Caco-2 (cell line): ENCODE data around the gene LHPP. TPM values are rescaled to one million over a fixed set of nuclear protein-coding genes. Genes with fewer than 3 reads are reported as not detected.

Experiments
- BruUV-seq: library from RNA; stranded (reverse); fragments of 400-500 nt; replicated peaks from 2 replicates; lab custom pipeline; 2021; lab: Mats Ljungman, UMichigan
- CTCF ChIA-PET: fragments of 300-600 bp; sonication (Branson Sonifier 250); formaldehyde crosslinking; loops from one replicate; lab custom pipeline; 2022; ENCODE audit warnings: antibody characterized with exemption; lab: Charles Lee
- POLR2A ChIA-PET: fragments of 300-600 bp; sonication (Branson Sonifier 250); formaldehyde crosslinking; loops from one replicate; lab custom pipeline; 2022; ENCODE audit warnings: antibody characterized with exemption; lab: Charles Lee
- DNase-seq, 2 experiments: peaks; one replicate each; pipeline versions ENCODE4 v3.0.0 to v3.0.0-alpha.2; 2020 to 2022
- H3K27me3 ChIP-seq: replicated peaks from 2 replicates; pipeline ENCODE4 v1.6.0; 2011; ENCODE audit warnings: low read length; ENCODE audit not compliant: control insufficient read depth, insufficient read depth
- H3K36me3 ChIP-seq: 2 replicates; pipeline ENCODE4 v1.5.1; 2011; ENCODE audit warnings: low read length; ENCODE audit not compliant: control insufficient read depth, insufficient read depth
- H3K4me1 ChIP-seq: fragments of 250-450 bp; sonication (Bioruptor Pico); 2 replicates; pipeline ENCODE4 v1.5.1; 2020; ENCODE audit warnings: mild to moderate bottlenecking
- H3K4me3 ChIP-seq: 2 replicates; pipeline ENCODE4 v1.5.1; 2011; ENCODE audit warnings: low read depth, mild to moderate bottlenecking, control low read depth, low read length
- H3K9me3 ChIP-seq: fragments of 250-450 bp; sonication (Bioruptor Pico); 2 replicates; pipeline ENCODE4 v1.5.1; 2020; ENCODE audit warnings: mild to moderate bottlenecking, moderate library complexity
- H3K27ac Mint-ChIP-seq: one replicate; pipeline ENCODE4 v1.8.0; 2022; ENCODE audit warnings: mixed read lengths; ENCODE audit not compliant: unreplicated experiment
- H3K27me3 Mint-ChIP-seq: one replicate; pipeline ENCODE4 v1.8.0; 2022; ENCODE audit warnings: mixed read lengths; ENCODE audit not compliant: insufficient read depth, unreplicated experiment
- H3K36me3 Mint-ChIP-seq: one replicate; pipeline ENCODE4 v1.8.0; 2022; ENCODE audit warnings: mild to moderate bottlenecking, mixed read lengths; ENCODE audit not compliant: insufficient read depth, unreplicated experiment
- H3K4me1 Mint-ChIP-seq: one replicate; pipeline ENCODE4 v1.8.0; 2022; ENCODE audit warnings: low read depth, mixed read lengths; ENCODE audit not compliant: unreplicated experiment
- H3K4me3 Mint-ChIP-seq: one replicate; pipeline ENCODE4 v1.8.0; 2022; ENCODE audit warnings: mild to moderate bottlenecking, moderate library complexity, mixed read lengths; ENCODE audit not compliant: unreplicated experiment
- H3K9me3 Mint-ChIP-seq: one replicate; pipeline ENCODE4 v1.8.0; 2022; ENCODE audit warnings: mixed read lengths; ENCODE audit not compliant: unreplicated experiment
- CTCF ChIP-seq, 2 experiments: fragments of 200-600 bp in 1 of 2; IDR thresholded peaks; 1 replicate in 1 of 2; 2 replicates in 1 of 2; pipeline versions ENCODE4 v1.5.1 to v1.8.0; 2011 to 2022; ENCODE audit warnings: antibody characterized with exemption in 1 of 2, control low read depth in 1 of 2, inconsistent platforms in 1 of 2, low read depth in 1 of 2, low read length in 1 of 2, mild to moderate bottlenecking in 1 of 2, moderate library complexity in 1 of 2; ENCODE audit not compliant: insufficient read depth in 1 of 2, severe bottlenecking in 1 of 2, unreplicated experiment in 1 of 2
- intact Hi-C: fragments of 100-400 bp; cut with micrococcal nuclease; formaldehyde crosslinking; loops from one replicate; pipeline ENCODE4 v1.10.0; 2022; ENCODE audit not compliant: unreplicated experiment
- total RNA-seq: library from RNA; stranded (reverse); gene quantifications from 2 replicates; pipeline ENCODE4 v1.2.3, GENCODE V29; 2022

Gene LHPP
- total RNA-seq, 1 experiment from 2014 or later, result 15.9 TPM

- no peak for TF ChIP-seq CTCF (IDR thresholded peaks at IDR 0.05; ENCODE audit: insufficient read depth in 1 of 2, low read depth in 1 of 2, low read length in 1 of 2, severe bottlenecking in 1 of 2, unreplicated experiment in 1 of 2)
- Histone ChIP-seq H3K36me3 (no peaks in the 10 kb centered on the region), H3K9me3 (no peaks in the 10 kb centered on the region), H3K27me3 (no peaks in the 10 kb centered on the region), H3K4me1 (no peaks in the 10 kb centered on the region; the same call in 1 of the 2 replicates), H3K4me3 (no peak overlapping the region)
- Mint-ChIP-seq H3K36me3 (no peaks in the 10 kb centered on the region), H3K27ac (no peak overlapping the region), H3K4me3 (no peak overlapping the region), H3K4me1 (no peaks in the 10 kb centered on the region), H3K27me3 (no peaks in the 10 kb centered on the region), H3K9me3 (no peaks in the 10 kb centered on the region)
- ChIA-PET POLR2A (no interaction called here), CTCF (no interaction called here)
- BruUV-seq, result no TSS peak
- no peak for DNase-seq
- intact Hi-C loops, result no loop called here
These were observed 190.6 kb downstream of the LHPP start for GRCh38 chr10:124652200-124652599.

GRCh38 chr10:124652701-124653100 lies 191.1 kb downstream of the LHPP start:
- Histone ChIP-seq H3K4me3 (no peak overlapping the region), H3K9me3 (no peaks in the 10 kb centered on the region), H3K36me3 (no peaks in the 10 kb centered on the region), H3K27me3 (no peaks in the 10 kb centered on the region), H3K4me1 (no peaks in the 10 kb centered on the region; the same call in 1 of the 2 replicates)
- Mint-ChIP-seq H3K4me3 (no peak overlapping the region), H3K9me3 (no peaks in the 10 kb centered on the region), H3K27ac (no peak overlapping the region), H3K36me3 (no peaks in the 10 kb centered on the region), H3K27me3 (no peaks in the 10 kb centered on the region), H3K4me1 (peaks cover 5% of the 10 kb centered on the region)
- DNase-seq, result no peak
- BruUV-seq, result no TSS peak
- TF ChIP-seq CTCF (IDR thresholded peaks at IDR 0.05; ENCODE audit: insufficient read depth in 1 of 2, low read depth in 1 of 2, low read length in 1 of 2, severe bottlenecking in 1 of 2, unreplicated experiment in 1 of 2), result no peak
- POLR2A ChIA-PET, result no interaction called here
- CTCF ChIA-PET, result no interaction called here
- intact Hi-C loops, result no loop called here

GRCh38 chr10:124653311-124653710 lies 191.7 kb downstream of the LHPP start:
- no TSS peak for BruUV-seq

More at GRCh38 chr10:124653311-124653710, 191.7 kb downstream of the LHPP start:
- no peak for TF ChIP-seq CTCF (IDR thresholded peaks at IDR 0.05; ENCODE audit: insufficient read depth in 1 of 2, low read depth in 1 of 2, low read length in 1 of 2, severe bottlenecking in 1 of 2, unreplicated experiment in 1 of 2)
- no peaks in the 10 kb centered on the region for H3K27me3 ChIP-seq
- ChIA-PET POLR2A (no interaction called here), CTCF (no interaction called here)
- no peak overlapping the region for H3K4me3 ChIP-seq
- no peaks in the 10 kb centered on the region; the same call in 1 of the 2 replicates for H3K4me1 ChIP-seq
- Mint-ChIP-seq H3K36me3 (no peaks in the 10 kb centered on the region), H3K4me1 (peaks cover 7% of the 10 kb centered on the region), H3K27ac (no peak overlapping the region), H3K4me3 (no peak overlapping the region), H3K27me3 (no peaks in the 10 kb centered on the region), H3K9me3 (no peaks in the 10 kb centered on the region)
- no peak for DNase-seq
- no peaks in the 10 kb centered on the region for H3K36me3 ChIP-seq
- H3K9me3 ChIP-seq, result no peaks in the 10 kb centered on the region
- intact Hi-C loops, result no loop called here
